Measurements from ENCODE around the gene CLIP2.
A peak's percentile ranks its signal among the peaks of the same experiment; 100 is the strongest.
"Not testable (repeated sequence)": the region's sequence is repeated elsewhere in the genome, so short reads cannot be mapped to it uniquely, and the experiment has no call there.

CLIP2 gene

GRCh38 chr7:74407958-74408357 is 118.8 kb downstream of the CLIP2 start:
- no peak for DNase-seq

- DNase-seq: no peak
Measured at GRCh38 chr7:74409571-74409970, 120.4 kb downstream of the CLIP2 start.

- DNase-seq: no peak
Measured at GRCh38 chr7:74410772-74411171, 121.6 kb downstream of the CLIP2 start.

- DNase-seq: not testable (repeated sequence)
Measured at GRCh38 chr7:74411571-74411970, 122.4 kb downstream of the CLIP2 start.

GRCh38 chr7:74412056-74412455 is 122.8 kb downstream of the CLIP2 start:
- DNase-seq: no peak

- no peak for DNase-seq
Measured at GRCh38 chr7:74412603-74413002, 123.4 kb downstream of the CLIP2 start.

- not testable (repeated sequence) for DNase-seq
Measured at GRCh38 chr7:74414595-74415333, 125.6 kb downstream of the CLIP2 start.

GRCh38 chr7:74417419-74417971 is 128.3 kb downstream of the CLIP2 start:
- DNase-seq: peak; percentile 33 to 38

GRCh38 chr7:74418076-74418475 is 128.9 kb downstream of the CLIP2 start:
- DNase-seq: no peak

- DNase-seq: no peak
Measured at GRCh38 chr7:74418538-74418937, 129.3 kb downstream of the CLIP2 start.

- not testable (repeated sequence) for DNase-seq
Measured at GRCh38 chr7:74419232-74419631, 130.0 kb downstream of the CLIP2 start.

GRCh38 chr7:74420006-74420405 is 130.8 kb downstream of the CLIP2 start:
- DNase-seq: no peak

GRCh38 chr7:74424291-74424880 is 135.2 kb downstream of the CLIP2 start:
- no peak for DNase-seq

- DNase-seq: no peak
Measured at GRCh38 chr7:74428023-74428422, 138.8 kb downstream of the CLIP2 start.

- DNase-seq: no peak
Measured at GRCh38 chr7:74429153-74429747, 140.0 kb downstream of the CLIP2 start.

- DNase-seq: not testable (repeated sequence)
Measured at GRCh38 chr7:74430409-74430808, 141.2 kb downstream of the CLIP2 start.

GRCh38 chr7:74430961-74431466 is 141.8 kb downstream of the CLIP2 start:
- DNase-seq: no peak

- not testable (repeated sequence) for DNase-seq
Measured at GRCh38 chr7:74437291-74437571, 148.0 kb downstream of the CLIP2 start.

- DNase-seq: no peak
Measured at GRCh38 chr7:74438327-74438726, 149.1 kb downstream of the CLIP2 start.

- DNase-seq: no peak
Measured at GRCh38 chr7:74439541-74439940, 150.3 kb downstream of the CLIP2 start.

GRCh38 chr7:74440143-74440542 is 150.9 kb downstream of the CLIP2 start:
- DNase-seq: not testable (repeated sequence)

GRCh38 chr7:74441801-74442200 is 152.6 kb downstream of the CLIP2 start:
- DNase-seq: no peak

- DNase-seq: no peak
Measured at GRCh38 chr7:74443543-74444247, 154.5 kb downstream of the CLIP2 start.

All from SW 1271 (cell line).